ENCODE measurements around the gene C19orf44. TPM values are rescaled to one million over a fixed set of nuclear protein-coding genes. Genes with fewer than 3 reads are reported as not detected.
"Not testable (repeated sequence)": the region's sequence is repeated elsewhere in the genome, so short reads cannot be mapped to it uniquely, and the experiment has no call there.

C19orf44 gene
- polyA plus RNA-seq, 2 donors, result 1.6 to 2.5 TPM

DNA sequence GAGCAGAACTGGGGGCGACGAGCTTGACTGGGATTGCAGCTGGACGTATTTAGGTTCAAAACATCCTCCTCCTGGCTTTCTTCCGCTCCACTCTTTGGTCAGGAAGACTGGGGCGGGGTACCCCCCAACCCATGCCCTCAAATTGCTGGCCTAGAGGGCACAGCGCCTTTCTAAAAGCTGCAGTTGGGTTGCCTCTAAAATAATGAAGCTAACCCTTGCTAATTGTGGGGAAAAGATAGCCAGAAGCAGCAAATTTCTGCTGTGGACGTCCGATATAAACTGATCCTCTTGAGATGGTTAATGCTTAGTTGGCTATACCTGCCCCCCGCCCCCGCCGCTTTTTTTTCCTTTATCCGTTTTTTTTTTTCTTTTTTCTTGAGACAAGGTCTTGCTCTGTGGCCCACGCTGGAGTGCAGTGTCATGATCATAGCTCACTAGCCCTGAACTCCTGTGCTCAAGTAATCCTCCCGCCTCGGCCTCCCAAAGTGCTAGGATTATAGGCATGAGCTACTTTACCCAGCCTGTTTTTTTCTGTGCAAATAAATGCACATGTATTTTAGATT is 46.8 kb downstream of the C19orf44 start:
- H3K27ac ChIP-seq (ENCODE audit: low read depth in 2 of 2, low read length in 1 of 2), result peak overlapping the region; percentile 90 to 94
- no peaks in the 10 kb centered on the region for H3K27me3 ChIP-seq (ENCODE audit: control insufficient read depth in 1 of 2, insufficient read depth in 2 of 2, low read length in 2 of 2)
- H3K9me3 ChIP-seq (ENCODE audit: control insufficient read depth in 2 of 2, insufficient read depth in 1 of 2, low read depth in 1 of 2, low read length in 1 of 2), result no peaks in the 10 kb centered on the region
- H3K36me3 ChIP-seq (ENCODE audit: control insufficient read depth in 2 of 2, insufficient read depth in 2 of 2, low read length in 1 of 2), result no peaks in the 10 kb centered on the region
- H3K4me1 ChIP-seq (ENCODE audit: control insufficient read depth in 2 of 2, insufficient read depth in 2 of 2, low read length in 1 of 2), result peaks cover 0 to 3% of the 10 kb centered on the region in 2 donors
- H3K4me3 ChIP-seq (ENCODE audit: low read depth in 1 of 2, low read length in 2 of 2), result peak overlapping the region; percentile 89 to 95
- 2 to 3% methylated on average over 15 of the region's 15 CpGs for WGBS, 2 donors

DNA sequence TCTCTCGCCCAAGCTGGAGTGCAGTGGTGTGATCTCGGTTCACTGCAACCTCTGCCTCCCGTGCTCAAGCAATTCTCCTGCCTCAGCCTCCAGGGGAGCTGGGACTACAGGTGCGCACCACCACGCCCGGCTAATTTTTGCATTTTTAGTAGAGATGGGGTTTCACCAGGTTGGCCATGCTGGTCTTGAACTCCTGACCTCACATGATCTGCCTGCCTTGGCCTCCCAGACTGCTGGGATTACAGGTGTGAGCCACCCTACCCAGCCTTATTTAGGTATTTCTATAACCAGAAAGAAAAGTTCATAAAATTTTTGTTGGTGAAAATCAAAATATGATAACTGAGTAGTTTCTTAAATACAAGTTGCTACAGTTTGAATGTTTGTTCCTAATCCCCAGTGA is 47.5 kb downstream of the C19orf44 start:
- not testable (repeated sequence) for H3K36me3 ChIP-seq (ENCODE audit: control insufficient read depth in 2 of 2, insufficient read depth in 2 of 2, low read length in 1 of 2); H3K4me3 ChIP-seq (ENCODE audit: low read depth in 1 of 2, low read length in 2 of 2); H3K27ac ChIP-seq (ENCODE audit: low read depth in 2 of 2, low read length in 1 of 2); H3K27me3 ChIP-seq (ENCODE audit: control insufficient read depth in 1 of 2, insufficient read depth in 2 of 2, low read length in 2 of 2); H3K4me1 ChIP-seq (ENCODE audit: control insufficient read depth in 2 of 2, insufficient read depth in 2 of 2, low read length in 1 of 2); H3K9me3 ChIP-seq (ENCODE audit: control insufficient read depth in 2 of 2, insufficient read depth in 1 of 2, low read depth in 1 of 2, low read length in 1 of 2)
- 77 to 80% methylated on average over 6 of the region's 6 CpGs for WGBS, 2 donors

DNA sequence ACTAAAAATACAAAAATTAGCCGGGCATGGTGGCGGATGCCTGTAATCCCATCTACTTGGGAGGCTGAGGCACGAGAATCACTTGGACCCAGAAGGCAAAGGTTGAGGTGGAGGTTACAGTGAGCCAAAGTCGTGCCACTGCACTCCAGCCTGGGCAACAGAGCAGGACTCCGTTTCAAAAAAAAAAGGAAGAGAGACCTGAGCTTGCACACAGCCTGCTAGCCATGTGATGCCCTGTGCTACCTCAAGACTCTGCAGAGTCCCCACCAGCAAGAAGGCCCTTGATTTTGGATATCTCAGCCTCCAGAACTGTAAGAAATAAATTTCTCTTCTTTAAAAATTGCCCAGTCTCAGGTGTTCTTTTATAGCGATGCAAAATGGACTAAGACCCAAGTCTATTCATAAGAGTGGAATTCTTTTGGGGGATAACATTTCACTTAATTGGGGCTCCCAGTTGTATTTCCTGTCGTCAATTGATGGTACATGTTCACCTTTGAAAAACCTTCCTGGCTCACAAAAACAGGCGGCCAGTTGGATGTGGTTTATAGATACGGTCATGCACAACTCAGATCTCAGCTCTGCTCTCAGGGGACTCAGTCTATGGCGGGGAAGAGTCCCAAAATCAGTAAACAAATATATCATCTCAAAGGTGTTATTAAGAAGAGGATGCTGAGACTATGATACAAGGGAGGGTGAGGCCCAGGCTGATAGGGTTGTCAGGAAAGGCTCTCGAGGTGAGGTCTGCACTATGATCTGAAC is 48.5 kb downstream of the C19orf44 start:
- WGBS, 2 donors, result 88 to 89% methylated on average over 11 of the region's 11 CpGs
- Histone ChIP-seq H3K27ac (ENCODE audit: low read depth in 2 of 2, low read length in 1 of 2) (no peak overlapping the region), H3K9me3 (ENCODE audit: control insufficient read depth in 2 of 2, insufficient read depth in 1 of 2, low read depth in 1 of 2, low read length in 1 of 2) (no peaks in the 10 kb centered on the region), H3K27me3 (ENCODE audit: control insufficient read depth in 1 of 2, insufficient read depth in 2 of 2, low read length in 2 of 2) (no peaks in the 10 kb centered on the region), H3K4me1 (ENCODE audit: control insufficient read depth in 2 of 2, insufficient read depth in 2 of 2, low read length in 1 of 2) (no peaks in the 10 kb centered on the region), H3K4me3 (ENCODE audit: low read depth in 1 of 2, low read length in 2 of 2) (no peak overlapping the region), H3K36me3 (ENCODE audit: control insufficient read depth in 2 of 2, insufficient read depth in 2 of 2, low read length in 1 of 2) (no peaks in the 10 kb centered on the region)

DNA sequence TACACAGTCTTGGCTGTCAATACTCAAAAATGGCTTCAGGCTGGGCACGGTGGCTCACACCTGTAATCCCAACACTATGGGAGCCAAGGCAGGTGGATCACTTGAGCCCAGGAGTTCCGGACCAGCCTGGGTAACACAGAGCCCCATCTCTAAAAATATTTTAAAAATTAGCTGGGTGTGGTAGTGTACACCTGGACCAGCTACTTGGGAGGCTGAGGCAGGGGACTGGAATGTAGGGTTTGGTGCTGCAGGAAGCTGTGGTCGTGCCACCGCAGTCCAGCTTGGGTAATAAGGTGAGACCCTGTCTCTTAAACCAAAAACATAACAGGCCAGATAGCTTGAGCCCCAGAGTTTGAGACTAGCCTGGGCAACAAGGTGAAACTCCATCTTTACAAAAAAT is 52.8 kb downstream of the C19orf44 start:
- 86% methylated on average over 4 of the region's 4 CpGs for WGBS, 2 donors
- Histone ChIP-seq H3K9me3 (ENCODE audit: control insufficient read depth in 2 of 2, insufficient read depth in 1 of 2, low read depth in 1 of 2, low read length in 1 of 2) (no peaks in the 10 kb centered on the region), H3K36me3 (ENCODE audit: control insufficient read depth in 2 of 2, insufficient read depth in 2 of 2, low read length in 1 of 2) (peaks cover 9 to 17% of the 10 kb centered on the region in 2 donors), H3K4me1 (ENCODE audit: control insufficient read depth in 2 of 2, insufficient read depth in 2 of 2, low read length in 1 of 2) (no peaks in the 10 kb centered on the region), H3K27ac (ENCODE audit: low read depth in 2 of 2, low read length in 1 of 2) (no peak overlapping the region), H3K4me3 (ENCODE audit: low read depth in 1 of 2, low read length in 2 of 2) (no peak overlapping the region), H3K27me3 (ENCODE audit: control insufficient read depth in 1 of 2, insufficient read depth in 2 of 2, low read length in 2 of 2) (no peaks in the 10 kb centered on the region)

DNA sequence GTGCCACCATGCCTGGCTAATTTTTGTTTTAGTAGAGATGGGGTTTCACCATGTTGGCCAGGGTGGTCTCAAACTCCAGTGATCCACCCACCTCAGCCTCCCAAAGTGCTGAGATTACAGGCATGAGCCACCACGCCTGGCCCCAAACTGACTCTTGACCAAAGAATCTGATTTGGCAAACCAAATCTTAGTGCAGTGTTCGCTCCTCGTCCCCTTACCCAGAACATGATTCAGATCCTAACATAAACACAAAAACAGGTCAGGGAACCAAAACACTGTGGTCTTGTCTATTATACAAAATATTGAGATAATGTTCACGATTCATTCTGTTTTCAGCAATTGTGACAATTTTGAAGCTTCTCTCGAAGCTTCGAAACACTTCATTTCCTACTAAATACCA is 55.7 kb downstream of the C19orf44 start:
- peaks cover 14 to 27% of the 10 kb centered on the region in 2 donors for H3K36me3 ChIP-seq (ENCODE audit: control insufficient read depth in 2 of 2, insufficient read depth in 2 of 2, low read length in 1 of 2)
- not testable (repeated sequence) for H3K4me1 ChIP-seq (ENCODE audit: control insufficient read depth in 2 of 2, insufficient read depth in 2 of 2, low read length in 1 of 2); H3K9me3 ChIP-seq (ENCODE audit: control insufficient read depth in 2 of 2, insufficient read depth in 1 of 2, low read depth in 1 of 2, low read length in 1 of 2); H3K4me3 ChIP-seq (ENCODE audit: low read depth in 1 of 2, low read length in 2 of 2); H3K27ac ChIP-seq (ENCODE audit: low read depth in 2 of 2, low read length in 1 of 2); H3K27me3 ChIP-seq (ENCODE audit: control insufficient read depth in 1 of 2, insufficient read depth in 2 of 2, low read length in 2 of 2)
- WGBS, 2 donors, result 93 to 95% methylated on average over 6 of the region's 6 CpGs

DNA sequence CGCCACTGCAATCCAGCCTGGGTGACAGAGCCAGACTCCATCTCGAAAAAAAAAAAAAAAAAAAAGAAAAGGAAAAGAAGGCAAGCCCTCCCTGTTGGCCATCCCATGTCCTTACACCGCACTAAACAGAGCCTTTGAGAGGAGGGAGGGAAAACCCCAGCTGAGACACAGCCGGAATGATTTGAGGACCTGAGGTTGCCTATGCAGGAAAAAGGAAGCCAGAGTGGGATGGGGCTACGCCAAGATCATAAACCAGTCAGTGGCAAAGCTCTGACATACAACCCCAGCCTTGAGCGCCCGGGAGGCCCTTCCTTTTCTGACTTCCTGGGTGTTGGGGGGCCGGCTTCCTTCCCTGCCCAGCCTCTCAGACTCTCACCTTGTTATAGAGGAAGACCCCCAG is 58.6 kb downstream of the C19orf44 start:
- Histone ChIP-seq H3K27me3 (ENCODE audit: control insufficient read depth in 1 of 2, insufficient read depth in 2 of 2, low read length in 2 of 2) (no peaks in the 10 kb centered on the region), H3K9me3 (ENCODE audit: control insufficient read depth in 2 of 2, insufficient read depth in 1 of 2, low read depth in 1 of 2, low read length in 1 of 2) (no peaks in the 10 kb centered on the region), H3K4me3 (ENCODE audit: low read depth in 1 of 2, low read length in 2 of 2) (no peak overlapping the region), H3K36me3 (ENCODE audit: control insufficient read depth in 2 of 2, insufficient read depth in 2 of 2, low read length in 1 of 2) (peaks cover 14 to 27% of the 10 kb centered on the region in 2 donors), H3K4me1 (ENCODE audit: control insufficient read depth in 2 of 2, insufficient read depth in 2 of 2, low read length in 1 of 2) (no peaks in the 10 kb centered on the region), H3K27ac (ENCODE audit: low read depth in 2 of 2, low read length in 1 of 2) (no peak overlapping the region)
- 87 to 89% methylated on average over 8 of the region's 8 CpGs for WGBS, 2 donors

DNA sequence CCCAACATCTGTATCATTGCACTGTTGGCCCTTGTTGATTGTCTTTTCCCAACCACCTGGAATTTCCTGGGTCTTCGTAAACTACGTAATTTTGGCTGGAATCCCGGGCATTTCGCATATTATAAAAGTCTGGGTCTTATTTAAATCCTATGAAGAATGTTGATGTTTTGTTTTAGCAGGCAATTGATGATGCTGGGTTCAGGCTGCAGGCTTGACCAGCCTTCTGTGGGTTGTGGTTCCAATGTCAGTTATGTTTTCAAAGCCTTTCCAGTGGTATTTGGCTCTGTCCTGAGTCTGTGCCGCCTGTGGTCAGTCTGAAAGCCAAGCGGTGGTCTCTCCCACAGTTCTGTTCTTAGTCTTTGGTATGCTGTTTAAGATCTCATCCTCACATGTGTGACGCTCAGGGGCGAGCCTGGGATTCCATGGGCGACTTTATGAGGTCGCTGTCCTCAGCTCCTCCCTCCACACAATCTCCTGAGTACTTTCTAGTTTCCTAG is 63.6 kb downstream of the C19orf44 start:
- H3K4me3 ChIP-seq (ENCODE audit: low read depth in 1 of 2, low read length in 2 of 2), result no peak overlapping the region
- H3K27ac ChIP-seq (ENCODE audit: low read depth in 2 of 2, low read length in 1 of 2), result no peak overlapping the region
- H3K9me3 ChIP-seq (ENCODE audit: control insufficient read depth in 2 of 2, insufficient read depth in 1 of 2, low read depth in 1 of 2, low read length in 1 of 2), result no peaks in the 10 kb centered on the region
- peaks cover 15 to 30% of the 10 kb centered on the region in 2 donors for H3K36me3 ChIP-seq (ENCODE audit: control insufficient read depth in 2 of 2, insufficient read depth in 2 of 2, low read length in 1 of 2)
- no peaks in the 10 kb centered on the region for H3K4me1 ChIP-seq (ENCODE audit: control insufficient read depth in 2 of 2, insufficient read depth in 2 of 2, low read length in 1 of 2)
- H3K27me3 ChIP-seq (ENCODE audit: control insufficient read depth in 1 of 2, insufficient read depth in 2 of 2, low read length in 2 of 2), result no peaks in the 10 kb centered on the region
- 91% methylated on average over 10 of the region's 10 CpGs for WGBS, 2 donors

DNA sequence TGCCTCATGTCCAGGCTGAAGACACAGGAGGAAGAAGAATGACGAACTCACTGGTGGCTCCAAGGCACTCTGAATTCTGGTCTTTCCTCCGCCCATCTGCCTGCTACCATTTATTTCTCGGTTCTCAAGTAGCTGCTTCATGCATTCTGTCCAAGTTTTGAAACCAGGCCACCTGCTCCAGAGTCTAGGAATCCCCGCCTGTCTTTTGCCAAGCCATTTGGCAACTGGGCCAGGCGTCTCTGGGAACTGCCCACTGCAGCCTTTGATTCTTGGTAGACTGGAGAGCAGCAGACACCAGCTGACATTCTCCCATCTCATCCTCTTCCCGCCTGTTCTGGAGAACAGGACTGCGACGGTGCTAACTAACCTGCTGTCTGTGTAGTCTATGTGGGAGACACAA is 65.2 kb downstream of the C19orf44 start:
- H3K36me3 ChIP-seq (ENCODE audit: control insufficient read depth in 2 of 2, insufficient read depth in 2 of 2, low read length in 1 of 2), result peaks cover 12 to 29% of the 10 kb centered on the region in 2 donors
- H3K27me3 ChIP-seq (ENCODE audit: control insufficient read depth in 1 of 2, insufficient read depth in 2 of 2, low read length in 2 of 2), result no peaks in the 10 kb centered on the region
- H3K9me3 ChIP-seq (ENCODE audit: control insufficient read depth in 2 of 2, insufficient read depth in 1 of 2, low read depth in 1 of 2, low read length in 1 of 2), result no peaks in the 10 kb centered on the region
- H3K4me1 ChIP-seq (ENCODE audit: control insufficient read depth in 2 of 2, insufficient read depth in 2 of 2, low read length in 1 of 2), result peaks cover 0 to 3% of the 10 kb centered on the region in 2 donors
- no peak overlapping the region for H3K4me3 ChIP-seq (ENCODE audit: low read depth in 1 of 2, low read length in 2 of 2)
- no peak overlapping the region for H3K27ac ChIP-seq (ENCODE audit: low read depth in 2 of 2, low read length in 1 of 2)
- WGBS, 2 donors, result 83 to 90% methylated on average over 8 of the region's 8 CpGs

DNA sequence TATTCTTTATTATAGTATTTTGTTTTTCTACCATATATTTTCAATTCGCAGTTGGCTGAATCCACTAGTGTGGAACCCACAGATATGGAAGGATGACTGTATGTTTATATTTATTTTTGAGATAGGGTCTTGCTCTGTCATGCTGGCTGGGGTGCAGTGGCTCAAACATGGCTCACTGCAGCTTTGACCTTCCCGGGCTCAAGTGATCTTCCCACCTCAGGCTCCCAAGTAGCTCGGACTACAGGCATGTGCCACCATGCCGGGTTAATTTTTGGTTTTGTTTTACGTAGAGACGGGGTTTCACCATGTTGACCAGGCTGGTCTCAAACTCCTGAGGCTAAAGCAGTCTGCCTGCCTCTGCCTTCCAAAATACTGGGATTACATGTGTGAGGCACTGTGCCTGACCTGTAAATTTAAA is 66.4 kb downstream of the C19orf44 start:
- Histone ChIP-seq H3K4me1 (ENCODE audit: control insufficient read depth in 2 of 2, insufficient read depth in 2 of 2, low read length in 1 of 2) (peaks cover 0 to 3% of the 10 kb centered on the region in 2 donors), H3K27me3 (ENCODE audit: control insufficient read depth in 1 of 2, insufficient read depth in 2 of 2, low read length in 2 of 2) (no peaks in the 10 kb centered on the region), H3K36me3 (ENCODE audit: control insufficient read depth in 2 of 2, insufficient read depth in 2 of 2, low read length in 1 of 2) (peaks cover 12 to 31% of the 10 kb centered on the region in 2 donors), H3K4me3 (ENCODE audit: low read depth in 1 of 2, low read length in 2 of 2) (no peak overlapping the region), H3K9me3 (ENCODE audit: control insufficient read depth in 2 of 2, insufficient read depth in 1 of 2, low read depth in 1 of 2, low read length in 1 of 2) (no peaks in the 10 kb centered on the region), H3K27ac (ENCODE audit: low read depth in 2 of 2, low read length in 1 of 2) (no peak overlapping the region)
- WGBS, 2 donors, result 94 to 95% methylated on average over 6 of the region's 6 CpGs

DNA sequence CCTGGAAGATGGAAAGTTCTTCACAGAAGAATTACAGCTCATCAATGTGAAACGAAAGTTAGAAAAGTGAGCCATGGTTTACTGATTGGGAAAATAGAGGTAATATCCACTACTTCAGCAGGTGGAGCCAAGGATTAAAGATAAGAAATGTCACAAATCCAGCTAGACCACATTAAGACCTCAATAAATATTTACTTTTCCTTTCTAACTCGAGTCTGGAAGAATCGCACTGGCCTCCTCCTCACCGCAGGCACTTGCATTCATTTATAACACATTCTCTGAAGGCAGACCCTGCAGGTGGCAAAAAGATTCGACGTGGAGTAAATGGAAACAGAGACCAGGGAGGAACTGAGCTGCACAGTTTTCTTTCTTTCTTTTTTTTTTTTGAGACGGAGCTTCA is 68.6 kb downstream of the C19orf44 start:
- Histone ChIP-seq H3K4me1 (ENCODE audit: control insufficient read depth in 2 of 2, insufficient read depth in 2 of 2, low read length in 1 of 2) (peaks cover 0 to 3% of the 10 kb centered on the region in 2 donors), H3K4me3 (ENCODE audit: low read depth in 1 of 2, low read length in 2 of 2) (no peak overlapping the region), H3K27me3 (ENCODE audit: control insufficient read depth in 1 of 2, insufficient read depth in 2 of 2, low read length in 2 of 2) (no peaks in the 10 kb centered on the region), H3K27ac (ENCODE audit: low read depth in 2 of 2, low read length in 1 of 2) (no peak overlapping the region), H3K36me3 (ENCODE audit: control insufficient read depth in 2 of 2, insufficient read depth in 2 of 2, low read length in 1 of 2) (peaks cover 12 to 39% of the 10 kb centered on the region in 2 donors), H3K9me3 (ENCODE audit: control insufficient read depth in 2 of 2, insufficient read depth in 1 of 2, low read depth in 1 of 2, low read length in 1 of 2) (no peaks in the 10 kb centered on the region)
- WGBS, 2 donors, result 67 to 73% methylated on average over 7 of the region's 7 CpGs

All from esophagus (tissue), 2 donors.